H9 (cell line): ENCODE measurements around the gene IGF2BP2. TPM values are rescaled to one million over a fixed set of nuclear protein-coding genes. Genes with fewer than 3 reads are reported as not detected.

Source experiments
- DNase-seq: peaks from one replicate; pipeline ENCODE4 v3.0.0-alpha.2; 2017
- H2AFZ ChIP-seq: one replicate; pipeline ENCODE4 v1.6.1; 2013; ENCODE audit warnings: mild to moderate bottlenecking, low read length, control low read depth, moderate library complexity
- H2AK5ac ChIP-seq: 2 replicates; pipeline ENCODE4 v1.6.1; 2013; ENCODE audit warnings: low read length, control low read depth, mixed read lengths; ENCODE audit not compliant: insufficient read length
- H2BK120ac ChIP-seq: one replicate; pipeline ENCODE4 v1.6.1; 2013; ENCODE audit warnings: low read depth, mild to moderate bottlenecking, low read length, control low read depth, inconsistent platforms; ENCODE audit not compliant: poor library complexity, severe bottlenecking
- H2BK12ac ChIP-seq: 2 replicates; pipeline ENCODE4 v1.6.1; 2013; ENCODE audit warnings: low read length, control low read depth, mixed read lengths, low read depth; ENCODE audit not compliant: insufficient read length
- H2BK15ac ChIP-seq: 2 replicates; pipeline ENCODE4 v1.6.1; 2013; ENCODE audit warnings: low read depth, low read length, control low read depth
- H2BK20ac ChIP-seq: one replicate; pipeline ENCODE4 v1.6.1; 2013; ENCODE audit warnings: low read depth, mild to moderate bottlenecking, low read length, control low read depth, inconsistent platforms; ENCODE audit not compliant: poor library complexity, severe bottlenecking
- H2BK5ac ChIP-seq: 2 replicates; pipeline ENCODE4 v1.6.1; 2013; ENCODE audit warnings: low read length, control low read depth, mixed read lengths; ENCODE audit not compliant: insufficient read length
- H3K14ac ChIP-seq: 2 replicates; pipeline ENCODE4 v1.6.1; 2013; ENCODE audit warnings: low read length, control low read depth; ENCODE audit not compliant: insufficient read depth
- H3K18ac ChIP-seq: 2 replicates; pipeline ENCODE4 v1.6.1; 2013; ENCODE audit warnings: low read depth, mild to moderate bottlenecking, mixed read lengths, low read length, control low read depth; ENCODE audit not compliant: insufficient read length
- H3K23ac ChIP-seq: 2 replicates; pipeline ENCODE4 v1.6.1; 2013; ENCODE audit warnings: low read length, control low read depth, mixed read lengths, low read depth; ENCODE audit not compliant: insufficient read length
- H3K23me2 ChIP-seq: 2 replicates; pipeline ENCODE4 v1.6.1; 2013; ENCODE audit warnings: low read depth, mild to moderate bottlenecking, mixed read lengths, low read length, control low read depth; ENCODE audit not compliant: insufficient read length, poor library complexity, severe bottlenecking
- H3K27ac ChIP-seq: 2 replicates; pipeline ENCODE4 v1.5.1; 2013; ENCODE audit warnings: low read length, control low read depth, mixed read lengths, low read depth; ENCODE audit not compliant: insufficient read length
- H3K27me3 ChIP-seq: 2 replicates; pipeline ENCODE4 v1.6.1; 2013; ENCODE audit warnings: low read length, control low read depth, inconsistent platforms; ENCODE audit not compliant: insufficient read depth
- H3K4ac ChIP-seq: 2 replicates; pipeline ENCODE4 v1.6.1; 2013; ENCODE audit warnings: low read depth, mild to moderate bottlenecking, control low read depth, inconsistent platforms, low read length, moderate library complexity
- H3K4me1 ChIP-seq: 2 replicates; pipeline ENCODE4 v1.6.1; 2013; ENCODE audit warnings: low read length, control low read depth, inconsistent platforms; ENCODE audit not compliant: insufficient read depth
- H3K4me2 ChIP-seq: 2 replicates; pipeline ENCODE4 v1.6.1; 2013; ENCODE audit warnings: low read length, control low read depth, mixed read lengths; ENCODE audit not compliant: insufficient read length, insufficient read depth
- H3K56ac ChIP-seq: 2 replicates; pipeline ENCODE4 v1.6.1; 2013; ENCODE audit warnings: low read depth, mild to moderate bottlenecking, mixed read lengths, low read length, control low read depth; ENCODE audit not compliant: insufficient read length
- H3K79me1 ChIP-seq: 2 replicates; pipeline ENCODE4 v1.6.1; 2013; ENCODE audit warnings: low read depth, mild to moderate bottlenecking, moderate library complexity, low read length, control low read depth, inconsistent platforms; ENCODE audit not compliant: insufficient read depth, poor library complexity, severe bottlenecking
- H3K79me2 ChIP-seq: 2 replicates; pipeline ENCODE4 v1.6.1; 2013; ENCODE audit warnings: low read length, control low read depth, inconsistent platforms; ENCODE audit not compliant: insufficient read depth
- H3K9ac ChIP-seq: 2 replicates; pipeline ENCODE4 v1.6.1; 2013; ENCODE audit warnings: low read length, control low read depth, mixed read lengths; ENCODE audit not compliant: insufficient read length; ENCODE audit errors: extremely low read depth
- H3K9me3 ChIP-seq: one replicate; pipeline ENCODE4 v1.6.1; 2013; ENCODE audit warnings: low read depth, low read length, inconsistent platforms; ENCODE audit not compliant: control insufficient read depth
- H3T11ph ChIP-seq: one replicate; pipeline ENCODE4 v1.6.1; 2013; ENCODE audit warnings: mild to moderate bottlenecking, low read length, control low read depth, inconsistent platforms
- H4K20me1 ChIP-seq: one replicate; pipeline ENCODE4 v1.6.1; 2013; ENCODE audit not compliant: control insufficient read depth, insufficient read length, insufficient read depth
- H4K5ac ChIP-seq: 2 replicates; pipeline ENCODE4 v1.6.1; 2013; ENCODE audit warnings: low read depth, mild to moderate bottlenecking, mixed read lengths, low read length, control low read depth; ENCODE audit not compliant: insufficient read length
- H4K8ac ChIP-seq: replicated peaks from 2 replicates; pipeline ENCODE4 v1.6.1; 2013; ENCODE audit warnings: low read length, control low read depth, mixed read lengths, low read depth; ENCODE audit not compliant: insufficient read length
- H4K91ac ChIP-seq: 2 replicates; pipeline ENCODE4 v1.6.1; 2013; ENCODE audit warnings: low read depth, mild to moderate bottlenecking, moderate library complexity, mixed read lengths, low read length, control low read depth; ENCODE audit not compliant: insufficient read length
- H3K27ac Mint-ChIP-seq, 3 experiments: 2 replicates in 2 of 3; 3 replicates in 1 of 3; pipeline ENCODE4 v1.8.0; 2020 to 2021; ENCODE audit warnings: mixed read lengths in 3 of 3, mild to moderate bottlenecking in 1 of 3, moderate library complexity in 1 of 3
- H3K27me3 Mint-ChIP-seq: 2 replicates; pipeline ENCODE4 v1.8.0; 2021; ENCODE audit warnings: low read depth, mild to moderate bottlenecking, moderate library complexity, mixed read lengths
- H3K36me3 Mint-ChIP-seq, 3 experiments: 2 replicates in 2 of 3; 3 replicates in 1 of 3; pipeline ENCODE4 v1.8.0; 2020 to 2021; ENCODE audit warnings: low read depth in 3 of 3, mixed read lengths in 3 of 3; ENCODE audit not compliant: insufficient read depth in 1 of 3
- H3K4me1 Mint-ChIP-seq, 2 experiments: 2 replicates each; pipeline ENCODE4 v1.8.0; 2020; ENCODE audit warnings: mixed read lengths in 2 of 2
- H3K4me3 Mint-ChIP-seq, 2 experiments: 2 replicates in 1 of 2; 3 replicates in 1 of 2; pipeline ENCODE4 v1.8.0; 2020 to 2021; ENCODE audit warnings: mild to moderate bottlenecking in 2 of 2, mixed read lengths in 2 of 2, moderate library complexity in 1 of 2
- H3K9me3 Mint-ChIP-seq, 2 experiments: 2 replicates in 1 of 2; 3 replicates in 1 of 2; pipeline ENCODE4 v1.8.0; 2020; ENCODE audit warnings: mild to moderate bottlenecking in 2 of 2, mixed read lengths in 2 of 2, moderate library complexity in 1 of 2
- CTCF ChIP-seq: fragments of 200-600 bp; sonication (generic); conservative IDR thresholded peaks from 3 replicates; pipeline ENCODE4 v1.8.0; 2021; ENCODE audit warnings: antibody characterized with exemption, mild to moderate bottlenecking
- WGBS: extraction: QIAGEN DNeasy Blood & Tissue Kit; methylation state at CpG from one replicate; pipeline ENCODE4 v1.1.7; 2013; ENCODE audit warnings: missing lambda C conversion rate, low lambda C conversion rate, mixed read lengths; ENCODE audit not compliant: insufficient read length; ENCODE audit errors: extremely low coverage; 5-methylcytosine and 5-hydroxymethylcytosine counted together
- total RNA-seq: library from RNA; stranded (reverse); gene quantifications from 2 replicates; pipeline ENCODE4 v1.2.1, GENCODE V29; 2021

The IGF2BP2 gene
- total RNA-seq, 1 experiment from 2014 or later, result 130 TPM

GRCh38 chr3:185667574-185667973 lies 157.3 kb downstream of the IGF2BP2 start:
- H3K9ac ChIP-seq, result no peak overlapping the region
- H3K14ac ChIP-seq, result no peak overlapping the region
- H3T11ph ChIP-seq, result no peak overlapping the region
- H3K4me2 ChIP-seq, result no peak overlapping the region
- Mint-ChIP-seq H3K27ac (no peak overlapping the region), H3K4me3 (no peak overlapping the region), H3K27me3 (no peaks in the 10 kb centered on the region), H3K36me3 (peaks cover 11 to 57% (median 38%) of the 10 kb centered on the region in 3 experiments; a peak in 6 of 7 replicates), H3K4me1 (no peaks in the 10 kb centered on the region), H3K9me3 (no peaks in the 10 kb centered on the region)
- no peak overlapping the region for H3K56ac ChIP-seq
- no peak overlapping the region for H4K8ac ChIP-seq
- H3K4ac ChIP-seq, result no peak overlapping the region
- no CpG with 5 or more reads among the region's 4 CpGs for WGBS
- no peak overlapping the region for H4K91ac ChIP-seq
- H3K79me1 ChIP-seq, result no peaks in the 10 kb centered on the region
- no peaks in the 10 kb centered on the region for H3K9me3 ChIP-seq
- H3K23me2 ChIP-seq, result no peaks in the 10 kb centered on the region
- H2BK12ac ChIP-seq, result no peak overlapping the region
- H3K23ac ChIP-seq, result no peak overlapping the region
- H2BK5ac ChIP-seq, result no peak overlapping the region
- no peak overlapping the region for H2AFZ ChIP-seq
- no peak overlapping the region for H4K5ac ChIP-seq
- no peak overlapping the region for H2BK20ac ChIP-seq
- no peak overlapping the region for H3K27ac ChIP-seq
- H3K4me1 ChIP-seq, result no peaks in the 10 kb centered on the region
- no peaks in the 10 kb centered on the region for H3K27me3 ChIP-seq
- TF ChIP-seq CTCF, result no peak
- no peak overlapping the region for H2BK120ac ChIP-seq
- no peak overlapping the region for H2AK5ac ChIP-seq
- H2BK15ac ChIP-seq, result no peak overlapping the region
- H3K18ac ChIP-seq, result no peak overlapping the region
- no peaks in the 10 kb centered on the region for H3K79me2 ChIP-seq
- no peak for DNase-seq
- H4K20me1 ChIP-seq, result no peaks in the 10 kb centered on the region
